Gastroesophageal sphincter (tissue), 3 donors: Measurements from ENCODE around the gene PPBP.
"Not testable (repeated sequence)": the region's sequence is repeated elsewhere in the genome, so short reads cannot be mapped to it uniquely, and the experiment has no call there.

Source experiments
- EP300 ChIP-seq: sonication (generic); formaldehyde crosslinking; IDR thresholded peaks from one replicate; pipeline ENCODE4 v1.6.1; 2017; ENCODE audit warnings: antibody characterized with exemption, mild to moderate bottlenecking
- POLR2A ChIP-seq, 2 donors: fragments of 450-650 bp; IDR thresholded peaks; one replicate each; pipeline ENCODE4 v1.6.1; 2017; ENCODE audit warnings: antibody characterized with exemption in 2 of 2, mild to moderate bottlenecking in 2 of 2, moderate library complexity in 1 of 2
- POLR2AphosphoS5 ChIP-seq: sonication (generic); formaldehyde crosslinking; IDR thresholded peaks from one replicate; pipeline ENCODE4 v1.6.1; 2017; ENCODE audit warnings: antibody characterized with exemption
- TF ChIP-seq, protein P1 (sequence below), 4 experiments: fragments of 200-600 bp in 2 of 4; fragments of 450-650 bp in 2 of 4; sonication (generic) in 1 of 4; IDR thresholded peaks; one replicate each; pipeline ENCODE4 v1.5.1; 2017 to 2019; ENCODE audit warnings: antibody characterized with exemption in 4 of 4, mild to moderate bottlenecking in 2 of 4, moderate library complexity in 2 of 4

DNA sequence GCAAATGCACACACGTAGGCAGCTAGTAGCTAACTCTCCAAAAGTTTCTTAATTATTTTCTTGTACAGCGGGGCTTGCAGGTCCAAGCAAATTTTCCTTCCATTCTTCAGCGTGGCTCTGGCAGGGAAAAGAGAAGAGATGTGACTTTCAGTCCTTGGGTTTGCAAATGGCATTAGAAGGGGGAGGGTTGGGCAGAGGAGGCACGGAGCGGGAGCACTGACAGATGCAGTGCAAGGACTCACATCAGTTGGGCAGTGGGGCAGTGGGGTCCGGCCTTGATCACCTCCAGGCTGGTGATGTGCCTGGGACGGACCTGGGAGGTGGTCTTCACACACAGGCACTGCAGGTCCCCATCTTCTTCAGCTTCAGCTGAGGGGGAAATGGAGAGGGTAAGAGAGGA is 6.8 kb downstream of the PPBP start:
- TF ChIP-seq EP300; POLR2A (IDR thresholded peaks at IDR 0.05); POLR2AphosphoS5: not testable (repeated sequence)
- TF ChIP-seq, protein P1, sequence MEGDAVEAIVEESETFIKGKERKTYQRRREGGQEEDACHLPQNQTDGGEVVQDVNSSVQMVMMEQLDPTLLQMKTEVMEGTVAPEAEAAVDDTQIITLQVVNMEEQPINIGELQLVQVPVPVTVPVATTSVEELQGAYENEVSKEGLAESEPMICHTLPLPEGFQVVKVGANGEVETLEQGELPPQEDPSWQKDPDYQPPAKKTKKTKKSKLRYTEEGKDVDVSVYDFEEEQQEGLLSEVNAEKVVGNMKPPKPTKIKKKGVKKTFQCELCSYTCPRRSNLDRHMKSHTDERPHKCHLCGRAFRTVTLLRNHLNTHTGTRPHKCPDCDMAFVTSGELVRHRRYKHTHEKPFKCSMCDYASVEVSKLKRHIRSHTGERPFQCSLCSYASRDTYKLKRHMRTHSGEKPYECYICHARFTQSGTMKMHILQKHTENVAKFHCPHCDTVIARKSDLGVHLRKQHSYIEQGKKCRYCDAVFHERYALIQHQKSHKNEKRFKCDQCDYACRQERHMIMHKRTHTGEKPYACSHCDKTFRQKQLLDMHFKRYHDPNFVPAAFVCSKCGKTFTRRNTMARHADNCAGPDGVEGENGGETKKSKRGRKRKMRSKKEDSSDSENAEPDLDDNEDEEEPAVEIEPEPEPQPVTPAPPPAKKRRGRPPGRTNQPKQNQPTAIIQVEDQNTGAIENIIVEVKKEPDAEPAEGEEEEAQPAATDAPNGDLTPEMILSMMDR (IDR thresholded peaks at IDR 0.05): not testable (repeated sequence)
